Choroid plexus epithelial cell (primary cell): Measurements from ENCODE around the gene CEPT1.
"Not testable (repeated sequence)": the region's sequence is repeated elsewhere in the genome, so short reads cannot be mapped to it uniquely, and the experiment has no call there.

Experiments
- DNase-seq: peaks from one replicate; pipeline ENCODE4 v3.0.0-alpha.2; 2010; ENCODE audit warnings: low read depth
- H3K4me3 ChIP-seq: 2 replicates; pipeline ENCODE4 v1.5.1; 2011; ENCODE audit warnings: low read depth, mild to moderate bottlenecking, control low read depth, low read length, moderate library complexity
- TF ChIP-seq, protein P1 (sequence below): conservative IDR thresholded peaks from 2 replicates; pipeline ENCODE4 v1.5.1; 2011; ENCODE audit warnings: low read depth, mild to moderate bottlenecking, control low read depth, inconsistent platforms, low read length, moderate library complexity

Gene CEPT1

GRCh38 chr1:111208921-111209320 lies 68.9 kb downstream of the CEPT1 start:
- no peak for DNase-seq
- TF ChIP-seq, protein P1, sequence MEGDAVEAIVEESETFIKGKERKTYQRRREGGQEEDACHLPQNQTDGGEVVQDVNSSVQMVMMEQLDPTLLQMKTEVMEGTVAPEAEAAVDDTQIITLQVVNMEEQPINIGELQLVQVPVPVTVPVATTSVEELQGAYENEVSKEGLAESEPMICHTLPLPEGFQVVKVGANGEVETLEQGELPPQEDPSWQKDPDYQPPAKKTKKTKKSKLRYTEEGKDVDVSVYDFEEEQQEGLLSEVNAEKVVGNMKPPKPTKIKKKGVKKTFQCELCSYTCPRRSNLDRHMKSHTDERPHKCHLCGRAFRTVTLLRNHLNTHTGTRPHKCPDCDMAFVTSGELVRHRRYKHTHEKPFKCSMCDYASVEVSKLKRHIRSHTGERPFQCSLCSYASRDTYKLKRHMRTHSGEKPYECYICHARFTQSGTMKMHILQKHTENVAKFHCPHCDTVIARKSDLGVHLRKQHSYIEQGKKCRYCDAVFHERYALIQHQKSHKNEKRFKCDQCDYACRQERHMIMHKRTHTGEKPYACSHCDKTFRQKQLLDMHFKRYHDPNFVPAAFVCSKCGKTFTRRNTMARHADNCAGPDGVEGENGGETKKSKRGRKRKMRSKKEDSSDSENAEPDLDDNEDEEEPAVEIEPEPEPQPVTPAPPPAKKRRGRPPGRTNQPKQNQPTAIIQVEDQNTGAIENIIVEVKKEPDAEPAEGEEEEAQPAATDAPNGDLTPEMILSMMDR, result no peak
- H3K4me3 ChIP-seq, result no peak overlapping the region

- no peak overlapping the region for H3K4me3 ChIP-seq
- DNase-seq, result no peak
- TF ChIP-seq, protein P1, result no peak
These were observed 69.6 kb downstream of the CEPT1 start for GRCh38 chr1:111209622-111210021.

GRCh38 chr1:111211921-111212320 lies 71.9 kb downstream of the CEPT1 start:
- no peak overlapping the region for H3K4me3 ChIP-seq
- TF ChIP-seq, protein P1, result no peak
- DNase-seq, result no peak

- TF ChIP-seq, protein P1, result no peak
- no peak for DNase-seq
- H3K4me3 ChIP-seq, result no peak overlapping the region
These were observed 72.8 kb downstream of the CEPT1 start for GRCh38 chr1:111212634-111213335.

DNA sequence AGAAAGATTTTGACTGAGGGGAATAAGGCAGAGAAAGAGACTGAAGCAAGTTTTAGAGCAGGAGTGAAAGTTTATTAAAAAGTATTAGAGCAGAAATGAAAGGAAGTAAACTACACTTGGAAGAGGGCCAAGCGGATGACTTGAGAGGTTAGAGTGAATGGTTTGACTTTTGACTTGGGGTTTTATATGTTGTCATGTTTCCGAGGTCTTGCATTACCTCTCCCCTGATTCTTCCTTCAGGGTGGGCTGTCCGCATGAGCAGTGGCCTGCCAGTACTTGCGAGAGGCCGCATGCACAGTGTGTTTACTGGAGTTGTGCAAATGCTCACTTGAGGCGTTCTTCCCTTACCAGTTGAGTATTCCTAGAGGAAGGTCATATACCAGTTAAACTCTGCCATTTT lies 73.4 kb downstream of the CEPT1 start:
- DNase-seq, result peak; percentile 40
- no peak overlapping the region for H3K4me3 ChIP-seq
- TF ChIP-seq, protein P1, result no peak

DNA sequence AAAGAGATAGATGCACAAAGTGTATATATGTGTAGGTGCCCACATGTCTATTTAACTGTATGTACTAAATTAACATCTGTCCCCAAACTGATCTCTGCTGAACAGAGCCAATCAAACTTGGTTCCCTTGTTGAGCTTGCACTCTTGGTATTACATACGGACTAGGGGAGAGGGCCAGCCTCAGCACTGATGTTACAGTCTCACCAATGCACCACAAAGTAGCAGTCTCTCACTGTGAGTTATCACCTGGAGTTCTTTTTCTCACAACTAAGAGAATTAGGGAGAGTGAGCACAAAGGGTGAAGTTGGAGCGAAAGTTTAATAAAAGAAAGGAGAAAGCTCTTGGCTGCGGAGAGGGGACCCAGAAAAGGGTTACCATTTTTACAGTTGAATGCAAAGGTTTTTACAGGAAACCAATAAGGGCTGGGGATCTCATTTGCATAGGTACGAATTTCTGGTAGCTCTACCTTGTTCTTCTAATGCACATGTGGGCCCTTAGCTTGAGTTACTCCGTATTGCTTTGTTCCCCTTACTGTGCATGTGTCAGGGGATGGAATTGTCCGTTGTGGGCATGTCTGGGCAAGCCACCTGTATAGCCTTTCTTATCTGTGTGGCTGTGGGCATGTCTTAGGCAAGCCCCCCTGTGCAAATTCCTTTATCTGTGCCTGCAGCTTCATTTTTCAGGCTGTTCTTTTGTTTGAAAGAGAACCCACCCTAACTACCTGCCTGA lies 74.2 kb downstream of the CEPT1 start:
- no peak for DNase-seq
- TF ChIP-seq, protein P1, result no peak
- H3K4me3 ChIP-seq, result no peak overlapping the region

DNA sequence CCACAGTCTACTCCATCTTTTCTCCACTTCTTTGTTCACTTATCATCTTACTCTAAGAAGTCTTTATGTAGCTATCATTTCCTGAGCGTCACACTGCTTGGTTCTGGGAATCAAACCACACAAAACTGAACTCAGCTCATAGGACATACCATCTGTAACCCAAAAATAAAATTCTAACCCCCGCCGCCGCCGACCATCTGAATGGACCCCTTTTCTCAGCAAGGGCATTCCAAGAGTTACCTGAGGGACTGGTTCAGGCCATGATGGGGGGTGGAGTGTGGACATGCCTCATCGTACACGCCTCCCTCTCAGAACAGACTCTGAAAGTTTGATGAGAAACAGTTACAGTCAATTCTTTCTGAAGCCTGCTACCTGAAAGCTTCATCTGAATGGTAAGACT lies 74.9 kb downstream of the CEPT1 start:
- TF ChIP-seq, protein P1, result no peak
- H3K4me3 ChIP-seq, result no peak overlapping the region
- no peak for DNase-seq

DNA sequence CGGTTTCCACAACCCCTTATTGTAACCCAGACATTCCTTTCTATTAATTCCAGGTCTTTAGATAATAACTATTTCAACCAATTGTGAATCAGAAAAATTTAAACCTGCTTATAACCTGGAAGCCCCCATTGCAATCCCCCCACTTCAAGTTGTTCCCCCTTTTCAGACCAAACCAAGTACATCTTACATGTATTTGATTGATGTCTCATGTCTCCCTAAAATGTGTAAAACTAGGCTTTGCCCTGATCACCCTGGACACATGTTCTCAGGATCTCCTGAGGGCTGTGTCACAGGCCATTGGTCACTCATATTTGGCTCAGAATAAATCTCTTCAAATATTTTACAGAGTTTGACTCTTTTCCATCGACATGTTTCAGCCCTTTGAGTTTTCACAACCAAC lies 75.3 kb downstream of the CEPT1 start:
- not testable (repeated sequence) for DNase-seq, H3K4me3 ChIP-seq
